AG09319 (cell line): Measurements from ENCODE around the gene TEX54.
"Not testable (repeated sequence)": the region's sequence is repeated elsewhere in the genome, so short reads cannot be mapped to it uniquely, and the experiment has no call there.

ENCODE experiments used
- DNase-seq: peaks from one replicate; pipeline ENCODE4 v3.0.0-alpha.2; 2010; ENCODE audit warnings: low read depth; ENCODE audit errors: extremely low read depth
- TF ChIP-seq, protein P1 (sequence below): IDR thresholded peaks from 2 replicates; pipeline ENCODE4 v1.5.1; 2011; ENCODE audit warnings: low read depth, mild to moderate bottlenecking, inconsistent platforms, low read length, moderate library complexity

The TEX54 gene

DNA sequence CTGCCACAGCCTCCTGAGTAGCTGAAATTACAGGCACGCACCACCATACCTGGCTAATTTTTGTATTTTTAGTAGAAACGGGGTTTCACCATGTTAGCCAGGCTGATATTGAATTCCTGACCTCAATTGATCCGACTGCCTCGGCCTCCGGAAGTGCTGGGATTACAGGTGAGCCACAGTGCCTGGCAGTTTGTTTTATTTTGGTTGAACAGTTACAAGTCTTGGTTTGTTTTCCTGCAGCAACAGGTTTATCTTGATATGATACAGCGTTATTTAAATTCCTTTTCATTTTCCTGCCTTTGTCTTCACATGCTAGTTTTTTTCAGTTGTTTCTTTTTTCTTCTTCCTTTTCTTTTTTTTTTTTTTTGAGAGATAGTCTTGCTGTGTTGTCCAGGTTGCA, 44.1 kb upstream of the TEX54 start:
- TF ChIP-seq, protein P1, sequence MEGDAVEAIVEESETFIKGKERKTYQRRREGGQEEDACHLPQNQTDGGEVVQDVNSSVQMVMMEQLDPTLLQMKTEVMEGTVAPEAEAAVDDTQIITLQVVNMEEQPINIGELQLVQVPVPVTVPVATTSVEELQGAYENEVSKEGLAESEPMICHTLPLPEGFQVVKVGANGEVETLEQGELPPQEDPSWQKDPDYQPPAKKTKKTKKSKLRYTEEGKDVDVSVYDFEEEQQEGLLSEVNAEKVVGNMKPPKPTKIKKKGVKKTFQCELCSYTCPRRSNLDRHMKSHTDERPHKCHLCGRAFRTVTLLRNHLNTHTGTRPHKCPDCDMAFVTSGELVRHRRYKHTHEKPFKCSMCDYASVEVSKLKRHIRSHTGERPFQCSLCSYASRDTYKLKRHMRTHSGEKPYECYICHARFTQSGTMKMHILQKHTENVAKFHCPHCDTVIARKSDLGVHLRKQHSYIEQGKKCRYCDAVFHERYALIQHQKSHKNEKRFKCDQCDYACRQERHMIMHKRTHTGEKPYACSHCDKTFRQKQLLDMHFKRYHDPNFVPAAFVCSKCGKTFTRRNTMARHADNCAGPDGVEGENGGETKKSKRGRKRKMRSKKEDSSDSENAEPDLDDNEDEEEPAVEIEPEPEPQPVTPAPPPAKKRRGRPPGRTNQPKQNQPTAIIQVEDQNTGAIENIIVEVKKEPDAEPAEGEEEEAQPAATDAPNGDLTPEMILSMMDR: no peak
- no peak for DNase-seq

- TF ChIP-seq, protein P1: no peak
- DNase-seq: no peak
Observed at GRCh38 chr11:62875698-62876478, 43.2 kb upstream of the TEX54 start.

- DNase-seq: no peak
- TF ChIP-seq, protein P1: no peak
Observed at GRCh38 chr11:62874851-62875250, 42.2 kb upstream of the TEX54 start.

DNA sequence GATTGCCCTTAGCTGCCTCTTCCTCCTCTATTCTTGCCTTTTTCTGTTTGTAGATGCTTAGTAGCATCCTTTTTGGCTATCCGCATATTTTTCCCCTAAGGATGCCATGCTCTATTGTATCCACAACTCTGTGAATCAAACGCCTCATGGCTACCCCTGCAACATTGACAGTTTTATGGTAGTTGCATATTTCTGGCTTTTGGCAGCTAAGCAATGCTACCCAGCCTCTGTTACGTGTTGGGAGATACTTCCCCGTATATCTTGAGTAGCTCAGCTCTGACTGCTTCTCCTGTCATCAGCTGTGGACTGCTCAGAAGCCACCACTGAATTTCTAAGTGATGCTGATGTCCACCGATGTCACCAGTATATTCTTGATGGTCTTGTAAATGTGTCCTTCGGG, 33.0 kb upstream of the TEX54 start:
- no peak for DNase-seq
- TF ChIP-seq, protein P1: no peak

DNA sequence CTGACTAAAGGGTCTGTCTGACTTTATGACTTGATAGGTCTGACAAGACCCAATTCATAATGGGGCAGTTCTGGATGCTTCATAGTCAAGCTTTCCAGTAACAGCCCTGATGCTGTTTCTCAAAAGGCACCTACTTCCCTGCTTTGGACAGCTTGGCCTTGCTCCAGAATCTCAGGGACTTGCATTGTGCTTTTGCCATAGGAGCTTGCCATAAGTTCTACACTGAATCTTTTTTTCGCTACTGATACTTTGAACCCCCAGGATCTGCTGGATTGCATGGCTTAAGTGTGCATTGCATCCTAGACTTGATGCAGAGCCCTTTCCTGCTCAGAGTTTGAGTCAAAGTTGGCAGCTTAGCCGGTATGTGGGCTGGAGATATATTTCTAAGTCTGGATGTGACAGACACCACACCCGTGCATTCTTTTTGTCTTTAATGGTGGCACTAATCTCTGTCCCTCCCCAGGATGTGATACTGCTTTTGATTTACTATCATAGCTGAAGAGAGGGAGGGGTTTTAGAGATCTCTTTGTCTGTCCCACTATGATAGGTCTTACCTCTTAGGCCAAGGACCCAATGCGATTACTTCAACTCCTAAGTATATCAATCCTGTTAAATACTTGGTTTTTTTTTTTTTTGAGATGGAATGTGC, 31.2 kb upstream of the TEX54 start:
- DNase-seq: no peak
- TF ChIP-seq, protein P1: no peak

DNA sequence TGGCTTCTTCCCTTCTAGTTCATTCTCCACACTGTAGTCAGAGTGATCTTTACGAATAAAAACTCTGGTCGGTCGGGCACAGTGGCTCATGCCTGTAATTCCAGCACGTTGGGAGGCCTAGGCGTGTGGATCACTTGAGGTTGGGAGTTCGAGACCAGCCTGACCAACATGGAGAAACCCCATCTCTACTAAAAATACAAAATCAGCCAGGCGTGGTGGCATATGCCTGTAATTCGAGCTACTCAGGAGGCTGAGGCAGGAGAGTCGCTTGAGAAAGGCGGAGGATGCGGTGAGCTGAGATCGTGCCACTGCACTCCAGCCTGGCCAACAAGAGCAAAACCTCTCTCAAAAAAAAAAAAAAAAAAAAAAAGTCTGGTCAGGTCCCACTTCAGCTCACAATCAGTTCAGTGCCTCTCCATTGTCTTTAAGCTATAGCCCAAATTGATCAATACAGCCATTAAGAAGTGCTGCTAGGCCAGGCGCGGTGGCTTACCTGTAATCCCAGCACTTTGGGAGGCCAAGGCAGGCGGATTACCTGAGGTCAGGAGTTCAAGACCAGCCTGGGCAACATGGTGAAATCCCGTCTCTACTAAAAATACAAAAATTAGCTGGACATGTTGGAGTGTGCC, 29.0 kb upstream of the TEX54 start:
- not testable (repeated sequence) for DNase-seq

- no peak for DNase-seq
- TF ChIP-seq, protein P1: no peak
Observed at GRCh38 chr11:62860835-62861563, 28.4 kb upstream of the TEX54 start.

GRCh38 chr11:62859281-62859703, 26.7 kb upstream of the TEX54 start:
- DNase-seq: not testable (repeated sequence)
